ENCODE results near the gene TMEM212.

DNA sequence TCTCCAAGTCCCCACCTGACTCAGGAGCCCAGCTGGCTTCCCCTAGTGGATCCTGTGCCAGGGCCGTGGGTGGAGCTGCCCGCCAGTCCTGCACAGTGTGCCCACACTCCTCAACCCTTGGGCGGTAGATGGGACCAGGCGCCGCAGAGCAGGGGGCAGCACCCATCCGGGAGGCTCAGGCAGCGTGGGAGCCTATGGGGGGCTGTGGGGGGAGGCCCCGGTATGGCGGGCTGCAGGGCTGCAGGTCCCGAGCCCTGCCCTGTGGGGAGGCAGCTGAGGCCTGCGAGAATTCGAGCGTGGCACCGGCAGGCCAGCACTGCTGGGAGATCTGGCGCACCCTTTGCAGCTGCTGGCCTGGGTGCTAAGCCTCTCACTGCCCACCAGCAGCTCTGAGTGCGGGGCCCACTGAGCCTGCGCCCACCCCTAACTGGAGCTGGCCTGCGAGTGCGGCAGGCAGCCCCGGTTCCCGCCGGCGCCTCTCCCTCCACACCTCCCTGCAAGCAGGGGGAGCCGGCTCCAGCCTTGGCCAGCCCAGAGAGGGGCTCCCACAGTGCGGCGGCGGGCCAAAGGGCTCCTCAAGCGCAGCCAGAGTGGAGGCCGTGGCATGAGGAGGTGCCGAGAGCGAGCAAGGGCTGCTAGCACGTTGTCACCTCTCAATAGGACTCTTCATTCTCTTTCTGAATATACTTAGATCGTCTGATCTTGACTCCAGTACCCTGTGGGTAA lies 64.0 kb downstream of the TMEM212 start:
- TF ChIP-seq EP300 (IDR thresholded peaks at IDR 0.05) (no peak), POLR2A (IDR thresholded peaks at IDR 0.05; ENCODE audit: low read depth) (no peak)
- TF ChIP-seq, protein P1, sequence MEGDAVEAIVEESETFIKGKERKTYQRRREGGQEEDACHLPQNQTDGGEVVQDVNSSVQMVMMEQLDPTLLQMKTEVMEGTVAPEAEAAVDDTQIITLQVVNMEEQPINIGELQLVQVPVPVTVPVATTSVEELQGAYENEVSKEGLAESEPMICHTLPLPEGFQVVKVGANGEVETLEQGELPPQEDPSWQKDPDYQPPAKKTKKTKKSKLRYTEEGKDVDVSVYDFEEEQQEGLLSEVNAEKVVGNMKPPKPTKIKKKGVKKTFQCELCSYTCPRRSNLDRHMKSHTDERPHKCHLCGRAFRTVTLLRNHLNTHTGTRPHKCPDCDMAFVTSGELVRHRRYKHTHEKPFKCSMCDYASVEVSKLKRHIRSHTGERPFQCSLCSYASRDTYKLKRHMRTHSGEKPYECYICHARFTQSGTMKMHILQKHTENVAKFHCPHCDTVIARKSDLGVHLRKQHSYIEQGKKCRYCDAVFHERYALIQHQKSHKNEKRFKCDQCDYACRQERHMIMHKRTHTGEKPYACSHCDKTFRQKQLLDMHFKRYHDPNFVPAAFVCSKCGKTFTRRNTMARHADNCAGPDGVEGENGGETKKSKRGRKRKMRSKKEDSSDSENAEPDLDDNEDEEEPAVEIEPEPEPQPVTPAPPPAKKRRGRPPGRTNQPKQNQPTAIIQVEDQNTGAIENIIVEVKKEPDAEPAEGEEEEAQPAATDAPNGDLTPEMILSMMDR (IDR thresholded peaks at IDR 0.05): no peak
